HEK293 (cell line): ENCODE results near the gene PPA1.

Experiments used
- CTCF ChIA-PET: fragments of 350-600 bp; formaldehyde crosslinking; extraction: SDS; loops from one replicate; lab custom pipeline; 2021; ENCODE audit warnings: antibody characterized with exemption; lab: Yijun Ruan, JAX
- POLR2A ChIA-PET: fragments of 300-600 bp; formaldehyde crosslinking; extraction: SDS; loops from one replicate; lab custom pipeline; 2020; ENCODE audit warnings: antibody characterized with exemption, inconsistent platforms; lab: Yijun Ruan, JAX
- H3K27ac ChIP-seq: fragments of 200-500 bp; sonication (Bioruptor generic); 2 replicates; pipeline ENCODE4 v1.5.1; 2014; ENCODE audit warnings: low read depth, low read length, control low read depth, inconsistent platforms; ENCODE audit errors: extremely low read depth
- H3K36me3 ChIP-seq, 2 experiments: fragments of 200-500 bp in 1 of 2; sonication (Bioruptor generic) in 1 of 2; 1 replicate in 1 of 2; 2 replicates in 1 of 2; pipeline ENCODE4 v1.5.1; 2014 to 2017; ENCODE audit warnings: inconsistent platforms in 2 of 2, low read length in 2 of 2; ENCODE audit not compliant: control insufficient read depth in 2 of 2, insufficient read depth in 1 of 2
- H3K4me1 ChIP-seq: fragments of 200-500 bp; sonication (Bioruptor generic); 2 replicates; pipeline ENCODE4 v1.5.1; 2014; ENCODE audit warnings: mild to moderate bottlenecking, low read length, inconsistent platforms; ENCODE audit not compliant: control insufficient read depth, insufficient read depth
- H3K4me3 ChIP-seq: 2 replicates; pipeline ENCODE4 v1.5.1; 2011; ENCODE audit warnings: low read depth, mild to moderate bottlenecking, control low read depth, low read length, moderate library complexity
- H3K9me3 ChIP-seq: fragments of 200-500 bp; sonication (Bioruptor generic); 2 replicates; pipeline ENCODE4 v1.5.1; 2014; ENCODE audit warnings: low read depth, low read length, inconsistent platforms; ENCODE audit not compliant: control insufficient read depth, insufficient read depth
- KLF10 ChIP-seq: fragments of 450-650 bp; IDR thresholded peaks from 2 replicates; pipeline ENCODE4 v1.5.1; 2018; ENCODE audit warnings: missing biosample characterization, mild to moderate bottlenecking, missing genetic modification characterization
- KLF16 ChIP-seq: fragments of 450-650 bp; formaldehyde crosslinking; IDR thresholded peaks from 2 replicates; pipeline ENCODE4 v1.5.1; 2017; ENCODE audit warnings: missing biosample characterization, missing genetic modification characterization
- MYNN ChIP-seq: fragments of 450-650 bp; formaldehyde crosslinking; IDR thresholded peaks from 2 replicates; pipeline ENCODE4 v1.5.1; 2016; ENCODE audit warnings: missing biosample characterization, missing genetic modification characterization, borderline replicate concordance
- PRDM10 ChIP-seq: fragments of 450-650 bp; formaldehyde crosslinking; IDR thresholded peaks from 2 replicates; pipeline ENCODE4 v1.5.1; 2016; ENCODE audit warnings: missing biosample characterization, missing genetic modification characterization
- SCRT2 ChIP-seq: fragments of 450-650 bp; formaldehyde crosslinking; IDR thresholded peaks from 2 replicates; pipeline ENCODE4 v1.5.1; 2016; ENCODE audit warnings: missing biosample characterization, missing genetic modification characterization
- ZBTB17 ChIP-seq: fragments of 450-650 bp; formaldehyde crosslinking; IDR thresholded peaks from 2 replicates; pipeline ENCODE4 v1.5.1; 2016; ENCODE audit warnings: missing biosample characterization, missing genetic modification characterization
- ZBTB44 ChIP-seq: fragments of 450-650 bp; IDR thresholded peaks from 2 replicates; pipeline ENCODE4 v1.5.1; 2018; ENCODE audit warnings: missing biosample characterization, mild to moderate bottlenecking, missing genetic modification characterization
- ZFP3 ChIP-seq: fragments of 450-650 bp; formaldehyde crosslinking; IDR thresholded peaks from 2 replicates; pipeline ENCODE4 v1.5.1; 2016; ENCODE audit warnings: low read depth, missing biosample characterization, missing genetic modification characterization
- ZFP69B ChIP-seq: fragments of 450-650 bp; formaldehyde crosslinking; IDR thresholded peaks from 2 replicates; pipeline ENCODE4 v1.5.1; 2016; ENCODE audit warnings: missing biosample characterization, missing genetic modification characterization
- ZNF133 ChIP-seq: fragments of 450-650 bp; formaldehyde crosslinking; IDR thresholded peaks from 2 replicates; pipeline ENCODE4 v1.5.1; 2016; ENCODE audit warnings: missing biosample characterization, missing genetic modification characterization
- ZNF239 ChIP-seq: fragments of 450-650 bp; formaldehyde crosslinking; IDR thresholded peaks from 2 replicates; pipeline ENCODE4 v1.5.1; 2016; ENCODE audit warnings: missing biosample characterization, missing genetic modification characterization
- ZNF292 ChIP-seq: fragments of 450-650 bp; formaldehyde crosslinking; IDR thresholded peaks from 2 replicates; pipeline ENCODE4 v1.5.1; 2016; ENCODE audit warnings: low read depth, missing biosample characterization, missing genetic modification characterization, borderline replicate concordance
- ZNF341 ChIP-seq: fragments of 450-650 bp; formaldehyde crosslinking; IDR thresholded peaks from 2 replicates; pipeline ENCODE4; 2016; ENCODE audit warnings: low read depth, missing biosample characterization, missing genetic modification characterization
- ZNF560 ChIP-seq: fragments of 450-650 bp; formaldehyde crosslinking; IDR thresholded peaks from 2 replicates; pipeline ENCODE4 v1.5.1; 2017; ENCODE audit warnings: missing biosample characterization, missing genetic modification characterization, borderline replicate concordance
- ZNF610 ChIP-seq: fragments of 450-650 bp; formaldehyde crosslinking; IDR thresholded peaks from 2 replicates; pipeline ENCODE4 v1.5.1; 2016; ENCODE audit warnings: missing biosample characterization, missing genetic modification characterization, borderline replicate concordance
- ZNF664 ChIP-seq: fragments of 450-650 bp; formaldehyde crosslinking; IDR thresholded peaks from 2 replicates; pipeline ENCODE4 v1.5.1; 2016; ENCODE audit warnings: missing biosample characterization, missing genetic modification characterization
- ZNF704 ChIP-seq: fragments of 450-650 bp; formaldehyde crosslinking; IDR thresholded peaks from 2 replicates; pipeline ENCODE4 v1.5.1; 2016; ENCODE audit warnings: missing biosample characterization, missing genetic modification characterization
- ZNF707 ChIP-seq: fragments of 450-650 bp; formaldehyde crosslinking; IDR thresholded peaks from 2 replicates; pipeline ENCODE4 v1.5.1; 2016; ENCODE audit warnings: missing biosample characterization, missing genetic modification characterization
- ZNF76 ChIP-seq: fragments of 450-650 bp; formaldehyde crosslinking; IDR thresholded peaks from 2 replicates; pipeline ENCODE4; 2016; ENCODE audit warnings: low read depth, missing biosample characterization, missing genetic modification characterization, borderline replicate concordance

The PPA1 gene

GRCh38 chr10:70192326-70192968, 40.8 kb downstream of the PPA1 start:
- H3K9me3 ChIP-seq: no peaks in the 10 kb centered on the region
- ChIA-PET CTCF (interaction anchor here (0.7 kb wide), 1 partner anchor 39 kb away, joined by 4 read pairs; no protein-coding TSS in a partner anchor), POLR2A (interaction anchor here (0.7 to 1.1 kb wide), 3 partner anchors 22 to 618 kb away, joined by 3 to 4 read pairs (median 3); partner anchors contain the start of genes SAR1A and TYSND1)
- H3K27ac ChIP-seq: no peak overlapping the region
- TF ChIP-seq ZNF707 (tag by site-specific recombination) (no peak), KLF10 (tag by site-specific recombination) (no peak), ZNF239 (no peak), ZNF664 (tag by site-specific recombination) (no peak), ZNF610 (tag by site-specific recombination) (no peak), ZNF76 (tag by site-specific recombination) (no peak), ZNF133 (no peak), ZFP69B (tag by site-specific recombination) (no peak), SCRT2 (tag by site-specific recombination) (no peak), KLF16 (tag by site-specific recombination) (no peak), ZFP3 (tag by site-specific recombination) (no peak), ZBTB44 (no peak), ZNF560 (no peak)
- H3K36me3 ChIP-seq: peaks cover 4 to 11% of the 10 kb centered on the region in 2 experiments; a peak in 2 of 3 replicates
- H3K4me1 ChIP-seq: peaks cover 17% of the 10 kb centered on the region
- H3K4me3 ChIP-seq: no peak overlapping the region

GRCh38 chr10:70191972-70192305, 41.3 kb downstream of the PPA1 start:
- CTCF ChIA-PET: no interaction called here
- TF ChIP-seq ZBTB17: peak; percentile 14; the same call in 1 of the 2 replicates
- no peak for TF ChIP-seq PRDM10
- no peak for TF ChIP-seq ZNF292 (tag by site-specific recombination)
- TF ChIP-seq ZNF704 (tag by site-specific recombination): no peak
- no peak for TF ChIP-seq ZNF341
- no peak for TF ChIP-seq MYNN (tag by site-specific recombination)
- H3K27ac ChIP-seq: no peak overlapping the region
- no peak overlapping the region for H3K4me3 ChIP-seq
- H3K4me1 ChIP-seq: peaks cover 17% of the 10 kb centered on the region
- peaks cover 4 to 6% of the 10 kb centered on the region in 2 experiments; a peak in 2 of 3 replicates for H3K36me3 ChIP-seq
- no peaks in the 10 kb centered on the region for H3K9me3 ChIP-seq
- POLR2A ChIA-PET: interaction anchor here (0.8 kb wide), 1 partner anchor 45 kb away, joined by 3 read pairs; the partner anchor contains the start of gene TYSND1
